ENCODE results near the gene MICALL2.

Gene MICALL2

DNA sequence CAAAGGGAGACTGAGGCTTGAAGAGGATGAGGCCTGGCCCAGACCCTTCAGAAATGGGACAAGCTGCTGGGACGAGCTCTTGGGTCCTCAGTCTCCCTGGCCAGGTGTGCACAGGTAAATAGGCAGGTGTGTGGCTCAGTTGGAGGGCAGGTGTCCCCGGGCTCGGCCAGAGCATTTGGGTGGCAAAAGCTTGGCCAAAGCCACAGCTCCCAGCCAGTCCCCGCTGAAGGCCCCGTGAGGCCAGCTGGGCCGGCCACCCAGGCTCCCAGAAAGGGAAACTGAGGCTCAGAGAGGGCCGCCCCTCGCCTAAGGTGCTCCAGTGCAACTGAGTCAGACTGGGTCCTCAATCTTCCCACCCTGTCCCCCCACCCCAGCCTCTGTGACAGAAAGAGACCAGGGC lies 37.3 kb downstream of the MICALL2 start:
- H3K27ac Mint-ChIP-seq, result no peak overlapping the region
- H3K4me1 Mint-ChIP-seq, result peaks cover 20% of the 10 kb centered on the region
- H3K4me3 Mint-ChIP-seq, result no peak overlapping the region
- no peak for DNase-seq
- no peaks in the 10 kb centered on the region for H3K36me3 Mint-ChIP-seq (ENCODE audit: low read depth)
- TF ChIP-seq, protein P1, sequence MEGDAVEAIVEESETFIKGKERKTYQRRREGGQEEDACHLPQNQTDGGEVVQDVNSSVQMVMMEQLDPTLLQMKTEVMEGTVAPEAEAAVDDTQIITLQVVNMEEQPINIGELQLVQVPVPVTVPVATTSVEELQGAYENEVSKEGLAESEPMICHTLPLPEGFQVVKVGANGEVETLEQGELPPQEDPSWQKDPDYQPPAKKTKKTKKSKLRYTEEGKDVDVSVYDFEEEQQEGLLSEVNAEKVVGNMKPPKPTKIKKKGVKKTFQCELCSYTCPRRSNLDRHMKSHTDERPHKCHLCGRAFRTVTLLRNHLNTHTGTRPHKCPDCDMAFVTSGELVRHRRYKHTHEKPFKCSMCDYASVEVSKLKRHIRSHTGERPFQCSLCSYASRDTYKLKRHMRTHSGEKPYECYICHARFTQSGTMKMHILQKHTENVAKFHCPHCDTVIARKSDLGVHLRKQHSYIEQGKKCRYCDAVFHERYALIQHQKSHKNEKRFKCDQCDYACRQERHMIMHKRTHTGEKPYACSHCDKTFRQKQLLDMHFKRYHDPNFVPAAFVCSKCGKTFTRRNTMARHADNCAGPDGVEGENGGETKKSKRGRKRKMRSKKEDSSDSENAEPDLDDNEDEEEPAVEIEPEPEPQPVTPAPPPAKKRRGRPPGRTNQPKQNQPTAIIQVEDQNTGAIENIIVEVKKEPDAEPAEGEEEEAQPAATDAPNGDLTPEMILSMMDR (IDR thresholded peaks at IDR 0.05), result no peak
- peaks cover 38% of the 10 kb centered on the region for H3K27me3 Mint-ChIP-seq (ENCODE audit: low read depth, poor library complexity)
- peaks cover 3% of the 10 kb centered on the region for H3K9me3 Mint-ChIP-seq

DNA sequence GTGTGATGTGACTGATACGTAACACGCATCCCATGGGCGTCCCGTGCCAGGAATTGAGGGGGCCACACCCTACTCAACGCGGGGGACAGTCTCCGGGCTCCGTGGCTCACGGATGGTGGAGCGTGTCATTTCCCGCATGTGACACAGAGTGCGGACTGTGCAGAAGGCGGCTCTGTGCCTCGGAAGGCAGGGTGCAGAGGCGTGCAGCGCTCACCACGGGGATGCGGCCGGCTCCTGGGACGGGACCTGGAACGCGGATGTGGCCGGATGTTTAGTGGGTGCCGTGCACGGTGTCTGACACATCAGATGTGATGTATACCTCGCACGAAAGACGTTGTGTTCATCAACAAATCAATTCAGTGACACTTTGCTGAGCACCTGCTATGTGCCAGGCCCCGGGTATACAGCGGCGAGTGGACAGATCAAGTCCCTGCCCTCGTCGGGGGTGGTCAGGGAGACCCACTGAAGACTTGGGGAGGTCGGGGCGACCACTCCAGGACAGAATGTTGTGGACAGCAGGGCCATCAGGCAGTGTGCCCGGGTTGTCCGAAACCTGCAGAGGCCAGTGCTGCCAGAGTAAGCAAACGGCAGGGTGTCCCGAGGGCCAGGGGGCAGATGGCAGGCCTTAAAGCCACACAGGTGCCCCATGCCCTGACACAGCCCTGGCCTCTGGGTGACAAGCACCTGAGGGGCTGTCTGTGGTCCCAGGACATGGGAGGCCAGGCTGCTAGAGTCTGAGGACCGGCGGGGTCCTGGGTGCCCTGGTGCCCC lies 38.1 kb downstream of the MICALL2 start:
- TF ChIP-seq, protein P1 (IDR thresholded peaks at IDR 0.05), result no peak
- Mint-ChIP-seq H3K27me3 (ENCODE audit: low read depth, poor library complexity) (peaks cover 46% of the 10 kb centered on the region), H3K4me1 (peaks cover 20% of the 10 kb centered on the region), H3K27ac (no peak overlapping the region), H3K9me3 (peaks cover 3% of the 10 kb centered on the region), H3K36me3 (ENCODE audit: low read depth) (no peaks in the 10 kb centered on the region), H3K4me3 (no peak overlapping the region)
- no peak for DNase-seq

DNA sequence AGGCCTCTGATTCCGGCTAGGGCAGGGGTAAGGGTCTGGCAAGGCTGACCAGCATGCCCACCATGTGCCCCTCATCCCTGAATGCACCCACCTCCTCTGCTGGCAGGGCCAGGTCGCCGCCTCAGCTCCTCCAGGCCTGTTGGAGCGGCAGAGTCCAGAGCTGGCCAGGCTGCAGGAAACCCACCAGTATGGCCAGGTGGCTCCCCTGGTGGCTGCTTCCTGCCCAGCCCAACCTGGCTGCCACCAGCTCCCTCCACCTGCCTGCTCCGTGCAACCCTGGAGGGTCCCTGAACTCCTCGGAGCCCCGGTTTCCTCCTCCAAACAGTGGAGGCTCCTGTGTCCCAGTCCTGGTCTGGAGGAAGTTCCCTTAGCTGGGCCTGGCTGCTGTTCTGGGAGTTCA lies 39.6 kb downstream of the MICALL2 start:
- TF ChIP-seq, protein P1 (IDR thresholded peaks at IDR 0.05), result no peak
- Mint-ChIP-seq H3K9me3 (peaks cover 3% of the 10 kb centered on the region), H3K27ac (no peak overlapping the region), H3K27me3 (ENCODE audit: low read depth, poor library complexity) (peaks cover 43% of the 10 kb centered on the region), H3K36me3 (ENCODE audit: low read depth) (no peaks in the 10 kb centered on the region), H3K4me1 (peaks cover 20% of the 10 kb centered on the region), H3K4me3 (no peak overlapping the region)
- no peak for DNase-seq

DNA sequence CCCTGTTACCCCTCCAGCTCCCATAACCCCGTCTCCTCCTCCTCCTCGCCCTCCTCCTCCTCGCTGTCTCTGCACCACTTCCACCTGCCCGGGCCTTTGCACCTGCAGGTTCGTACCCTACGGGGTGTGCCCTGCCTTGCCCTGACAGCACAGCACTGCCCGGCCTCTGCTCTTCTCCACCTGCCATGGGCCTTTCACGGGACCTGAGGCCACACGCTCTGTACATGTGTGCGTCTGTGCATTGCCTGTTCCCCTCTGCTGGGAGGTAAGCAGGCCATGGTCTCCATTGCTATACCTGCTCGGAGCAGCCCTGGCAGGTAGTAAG lies 40.0 kb downstream of the MICALL2 start:
- Mint-ChIP-seq H3K36me3 (ENCODE audit: low read depth) (no peaks in the 10 kb centered on the region), H3K27me3 (ENCODE audit: low read depth, poor library complexity) (peaks cover 43% of the 10 kb centered on the region), H3K4me1 (peaks cover 20% of the 10 kb centered on the region), H3K9me3 (peaks cover 3% of the 10 kb centered on the region), H3K4me3 (no peak overlapping the region), H3K27ac (no peak overlapping the region)
- TF ChIP-seq, protein P1 (IDR thresholded peaks at IDR 0.05), result no peak
- no peak for DNase-seq

DNA sequence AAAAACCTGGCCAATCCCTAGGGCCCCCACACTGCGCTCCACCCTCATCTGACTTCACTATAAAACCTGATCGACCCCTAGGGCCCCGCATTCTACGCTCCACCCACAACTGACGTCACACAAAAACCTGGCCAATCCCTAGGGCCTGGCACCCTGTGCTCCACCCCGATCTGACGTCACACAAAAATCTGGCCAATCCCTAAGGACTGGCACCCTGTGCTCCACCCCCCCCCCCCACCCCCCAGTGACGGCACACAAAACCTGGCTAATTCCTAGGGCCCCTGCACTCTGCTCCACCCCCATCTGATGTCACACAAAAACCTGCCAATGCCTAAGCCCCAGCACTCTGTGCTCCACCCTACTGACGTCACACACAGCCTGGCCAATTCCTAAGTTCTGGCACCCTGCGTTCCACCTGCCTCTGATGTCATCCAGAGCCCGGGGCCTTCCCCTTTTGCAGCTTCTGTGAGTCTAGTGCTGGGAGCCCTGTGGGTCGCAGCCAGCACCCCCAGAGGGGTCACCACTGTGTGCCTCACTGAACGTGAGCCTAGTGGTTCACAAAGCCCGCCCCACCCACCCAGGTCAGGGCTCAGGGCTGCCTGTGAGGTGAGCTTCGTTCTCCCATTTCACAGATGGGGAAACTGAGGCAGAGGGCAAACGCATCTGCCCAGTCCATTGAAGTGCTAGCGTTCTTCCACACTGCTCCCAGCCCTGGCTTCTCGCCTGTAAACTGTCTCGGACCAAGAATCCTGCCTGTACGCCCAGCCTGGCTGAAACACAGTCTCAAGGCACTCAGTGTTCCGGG lies 40.6 kb downstream of the MICALL2 start:
- no peak for DNase-seq

More for the DNA sequence above, 40.6 kb downstream of the MICALL2 start:
- Mint-ChIP-seq H3K27ac (no peak overlapping the region), H3K9me3 (peaks cover 3% of the 10 kb centered on the region), H3K4me1 (peaks cover 20% of the 10 kb centered on the region), H3K36me3 (ENCODE audit: low read depth) (no peaks in the 10 kb centered on the region), H3K27me3 (ENCODE audit: low read depth, poor library complexity) (peaks cover 44% of the 10 kb centered on the region), H3K4me3 (no peak overlapping the region)
- TF ChIP-seq, protein P1 (IDR thresholded peaks at IDR 0.05), result no peak
